HL-60 (cell line): Measurements from ENCODE around the gene CBFA2T2.

Experiments used
- DNase-seq, 2 experiments: peaks; one replicate each; pipeline ENCODE4 v3.0.0-alpha.2; 2010 to 2020; ENCODE audit warnings: low read depth in 1 of 2, low spot score in 1 of 2
- H3K27ac ChIP-seq: fragments of 250-450 bp; sonication (Bioruptor Pico); replicated peaks from 2 replicates; pipeline ENCODE4 v1.5.1; 2020; ENCODE audit warnings: mild to moderate bottlenecking, moderate library complexity
- H3K27me3 ChIP-seq: fragments of 250-450 bp; sonication (Bioruptor Pico); 2 replicates; pipeline ENCODE4 v1.5.1; 2021; ENCODE audit warnings: mild to moderate bottlenecking, moderate library complexity; ENCODE audit not compliant: insufficient read depth, poor library complexity, severe bottlenecking
- H3K4me3 ChIP-seq: replicated peaks from 2 replicates; pipeline ENCODE4 v1.5.1; 2011; ENCODE audit warnings: mild to moderate bottlenecking, control low read depth, low read length; ENCODE audit not compliant: insufficient read depth
- GABPA ChIP-seq: IDR thresholded peaks from 2 replicates; pipeline ENCODE4 v1.6.1; 2012; ENCODE audit warnings: low read depth
- POLR2AphosphoS5 ChIP-seq: IDR thresholded peaks from 2 replicates; pipeline ENCODE4 v1.6.1; 2012; ENCODE audit warnings: low read depth
- SPI1 ChIP-seq: IDR thresholded peaks from 2 replicates; pipeline ENCODE4 v1.6.1; 2012; ENCODE audit warnings: low read depth, mild to moderate bottlenecking, borderline replicate concordance
- TF ChIP-seq, protein P1 (sequence below): IDR thresholded peaks from 2 replicates; pipeline ENCODE4 v1.6.1; 2012; ENCODE audit warnings: low read depth; ENCODE audit not compliant: insufficient replicate concordance
- TF ChIP-seq, protein P2 (sequence below): IDR thresholded peaks from one replicate; pipeline ENCODE4 v1.5.1; 2011; ENCODE audit warnings: low read length, control low read depth, inconsistent platforms; ENCODE audit not compliant: insufficient read depth

CBFA2T2 gene

DNA sequence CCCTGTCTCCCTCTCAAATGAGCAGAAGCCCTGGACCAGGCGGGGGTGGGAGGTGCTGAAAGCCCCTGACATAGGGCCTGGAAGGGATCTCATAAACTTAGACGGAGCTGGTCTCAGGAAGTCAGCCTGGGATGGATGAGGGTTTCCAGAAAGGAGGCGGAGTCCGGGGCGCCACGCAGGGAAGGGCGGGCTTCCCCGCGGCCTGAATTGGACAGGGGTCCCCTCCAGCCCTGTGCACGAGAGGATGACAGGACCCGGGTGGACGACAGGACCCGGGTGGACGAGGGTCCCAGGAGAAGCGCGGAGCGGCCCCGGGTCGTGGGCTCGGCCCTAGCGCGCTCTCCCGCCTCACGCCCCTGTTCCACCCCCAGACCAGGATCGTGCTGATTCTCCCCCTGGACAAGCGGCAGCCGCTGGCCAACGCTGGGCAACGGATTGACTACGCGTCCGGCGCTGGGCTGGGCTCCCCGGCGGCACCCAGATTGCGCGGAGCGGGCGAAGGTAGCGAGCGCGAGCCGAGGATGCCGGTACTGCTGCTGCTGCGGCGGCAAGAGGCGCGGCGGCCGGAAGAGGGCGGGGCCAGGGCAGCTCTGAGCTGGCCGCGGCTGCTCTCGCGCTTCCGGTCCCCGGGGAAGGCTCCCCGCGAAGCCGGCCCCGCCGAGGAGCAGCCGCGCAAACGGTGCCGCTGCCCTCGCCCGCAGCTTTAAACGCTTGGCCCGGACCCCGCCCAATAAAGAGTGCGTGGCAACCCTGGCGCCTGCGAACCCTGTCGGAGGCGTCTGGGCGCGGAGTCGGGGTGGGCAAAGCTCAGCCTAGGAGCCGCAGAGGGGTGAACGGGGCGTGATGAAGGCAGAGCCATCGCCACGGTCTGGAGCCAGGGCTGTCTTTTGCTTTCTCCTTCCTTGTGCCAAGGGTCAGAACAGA, 173.5 kb downstream of the CBFA2T2 start:
- Histone ChIP-seq H3K4me3 (peak overlapping the region; percentile 74), H3K27ac (peak overlapping the region; percentile 75), H3K27me3 (no peaks in the 10 kb centered on the region)
- TF ChIP-seq POLR2AphosphoS5, result peak; percentile 46; the same call in 1 of the 2 replicates
- TF ChIP-seq, protein P1, sequence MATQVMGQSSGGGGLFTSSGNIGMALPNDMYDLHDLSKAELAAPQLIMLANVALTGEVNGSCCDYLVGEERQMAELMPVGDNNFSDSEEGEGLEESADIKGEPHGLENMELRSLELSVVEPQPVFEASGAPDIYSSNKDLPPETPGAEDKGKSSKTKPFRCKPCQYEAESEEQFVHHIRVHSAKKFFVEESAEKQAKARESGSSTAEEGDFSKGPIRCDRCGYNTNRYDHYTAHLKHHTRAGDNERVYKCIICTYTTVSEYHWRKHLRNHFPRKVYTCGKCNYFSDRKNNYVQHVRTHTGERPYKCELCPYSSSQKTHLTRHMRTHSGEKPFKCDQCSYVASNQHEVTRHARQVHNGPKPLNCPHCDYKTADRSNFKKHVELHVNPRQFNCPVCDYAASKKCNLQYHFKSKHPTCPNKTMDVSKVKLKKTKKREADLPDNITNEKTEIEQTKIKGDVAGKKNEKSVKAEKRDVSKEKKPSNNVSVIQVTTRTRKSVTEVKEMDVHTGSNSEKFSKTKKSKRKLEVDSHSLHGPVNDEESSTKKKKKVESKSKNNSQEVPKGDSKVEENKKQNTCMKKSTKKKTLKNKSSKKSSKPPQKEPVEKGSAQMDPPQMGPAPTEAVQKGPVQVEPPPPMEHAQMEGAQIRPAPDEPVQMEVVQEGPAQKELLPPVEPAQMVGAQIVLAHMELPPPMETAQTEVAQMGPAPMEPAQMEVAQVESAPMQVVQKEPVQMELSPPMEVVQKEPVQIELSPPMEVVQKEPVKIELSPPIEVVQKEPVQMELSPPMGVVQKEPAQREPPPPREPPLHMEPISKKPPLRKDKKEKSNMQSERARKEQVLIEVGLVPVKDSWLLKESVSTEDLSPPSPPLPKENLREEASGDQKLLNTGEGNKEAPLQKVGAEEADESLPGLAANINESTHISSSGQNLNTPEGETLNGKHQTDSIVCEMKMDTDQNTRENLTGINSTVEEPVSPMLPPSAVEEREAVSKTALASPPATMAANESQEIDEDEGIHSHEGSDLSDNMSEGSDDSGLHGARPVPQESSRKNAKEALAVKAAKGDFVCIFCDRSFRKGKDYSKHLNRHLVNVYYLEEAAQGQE, result no peak
- no peak for TF ChIP-seq SPI1
- peak; percentile 86 for TF ChIP-seq GABPA
- TF ChIP-seq, protein P2, sequence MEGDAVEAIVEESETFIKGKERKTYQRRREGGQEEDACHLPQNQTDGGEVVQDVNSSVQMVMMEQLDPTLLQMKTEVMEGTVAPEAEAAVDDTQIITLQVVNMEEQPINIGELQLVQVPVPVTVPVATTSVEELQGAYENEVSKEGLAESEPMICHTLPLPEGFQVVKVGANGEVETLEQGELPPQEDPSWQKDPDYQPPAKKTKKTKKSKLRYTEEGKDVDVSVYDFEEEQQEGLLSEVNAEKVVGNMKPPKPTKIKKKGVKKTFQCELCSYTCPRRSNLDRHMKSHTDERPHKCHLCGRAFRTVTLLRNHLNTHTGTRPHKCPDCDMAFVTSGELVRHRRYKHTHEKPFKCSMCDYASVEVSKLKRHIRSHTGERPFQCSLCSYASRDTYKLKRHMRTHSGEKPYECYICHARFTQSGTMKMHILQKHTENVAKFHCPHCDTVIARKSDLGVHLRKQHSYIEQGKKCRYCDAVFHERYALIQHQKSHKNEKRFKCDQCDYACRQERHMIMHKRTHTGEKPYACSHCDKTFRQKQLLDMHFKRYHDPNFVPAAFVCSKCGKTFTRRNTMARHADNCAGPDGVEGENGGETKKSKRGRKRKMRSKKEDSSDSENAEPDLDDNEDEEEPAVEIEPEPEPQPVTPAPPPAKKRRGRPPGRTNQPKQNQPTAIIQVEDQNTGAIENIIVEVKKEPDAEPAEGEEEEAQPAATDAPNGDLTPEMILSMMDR, result no peak
- peak; percentile 70 to 79 for DNase-seq

- no peak for DNase-seq
- peak overlapping the region; percentile 75 for H3K27ac ChIP-seq
- no peaks in the 10 kb centered on the region for H3K27me3 ChIP-seq
- TF ChIP-seq, protein P1, result no peak
- TF ChIP-seq POLR2AphosphoS5, result no peak
- TF ChIP-seq GABPA, result no peak
- no peak for TF ChIP-seq SPI1
- TF ChIP-seq, protein P2, result no peak
- H3K4me3 ChIP-seq, result peak overlapping the region; percentile 74
Observed at GRCh38 chr20:33664085-33664761, 174.3 kb downstream of the CBFA2T2 start.

DNA sequence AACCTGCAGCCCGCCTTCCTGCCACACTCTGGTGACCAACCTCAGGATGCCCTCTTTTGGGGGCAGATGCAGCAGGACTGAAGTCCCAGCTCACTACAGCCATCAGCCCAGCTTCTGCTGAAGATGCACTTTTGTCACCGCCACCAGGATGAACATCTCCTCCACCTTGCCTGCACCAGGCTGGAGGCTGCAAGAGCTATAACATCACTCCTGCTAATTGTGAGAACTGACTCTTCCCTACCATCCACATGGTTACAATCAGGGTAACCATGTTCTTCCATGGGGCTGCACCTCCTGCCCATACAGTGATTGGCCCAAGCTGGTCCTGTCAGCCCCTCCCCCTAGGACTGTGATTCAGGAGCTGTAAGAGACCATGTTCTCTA, 174.9 kb downstream of the CBFA2T2 start:
- DNase-seq, result no peak
- Histone ChIP-seq H3K27me3 (no peaks in the 10 kb centered on the region), H3K27ac (no peak overlapping the region), H3K4me3 (no peak overlapping the region)
- TF ChIP-seq, protein P2, result no peak
- no peak for TF ChIP-seq POLR2AphosphoS5
- TF ChIP-seq, protein P1, result no peak
- TF ChIP-seq SPI1, result no peak
- TF ChIP-seq GABPA, result no peak
